NCI-H2081 treated with DMSO at 0.1 percent for 48 hours (cell line): ENCODE results near the gene RDH13.
"Not testable (repeated sequence)": the region's sequence is repeated elsewhere in the genome, so short reads cannot be mapped to it uniquely, and the experiment has no call there.

Experiments
- DNase-seq: peaks from one replicate; lab custom pipeline; 2025; lab: John Stamatoyannopoulos, UW

Gene RDH13

DNA sequence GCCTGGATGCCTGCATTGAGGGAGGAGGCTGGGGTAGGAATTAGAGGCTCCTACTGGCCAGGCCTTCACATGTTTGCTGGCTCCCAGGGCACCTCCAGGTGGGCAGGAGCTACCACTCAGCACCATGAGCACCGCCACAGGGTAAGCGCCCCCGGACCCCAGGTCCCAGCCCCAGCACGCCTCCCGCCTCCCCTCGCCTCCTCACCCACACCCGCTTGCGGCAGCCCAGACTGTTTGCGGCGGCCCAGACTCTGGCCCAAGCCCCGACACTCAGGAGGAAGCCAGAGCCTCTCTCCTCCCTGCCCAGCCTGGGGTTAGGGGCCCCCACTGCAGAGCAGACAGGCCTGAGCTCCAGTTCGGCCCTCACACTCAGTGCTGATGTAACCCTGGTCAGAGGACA is 13.4 kb upstream of the RDH13 start:
- no peak for DNase-seq

- no peak for DNase-seq
These were observed 12.5 kb upstream of the RDH13 start, which contains the start of gene EPS8L1 for GRCh38 chr19:55075371-55075998. Gene EPS8L1, plus strand, starts transcription at chr19:55075869. Its CDS starts 576 bp downstream, at chr19:55076445.

- DNase-seq = no peak
These were observed 9.0 kb upstream of the RDH13 start for GRCh38 chr19:55071913-55072312.

DNA sequence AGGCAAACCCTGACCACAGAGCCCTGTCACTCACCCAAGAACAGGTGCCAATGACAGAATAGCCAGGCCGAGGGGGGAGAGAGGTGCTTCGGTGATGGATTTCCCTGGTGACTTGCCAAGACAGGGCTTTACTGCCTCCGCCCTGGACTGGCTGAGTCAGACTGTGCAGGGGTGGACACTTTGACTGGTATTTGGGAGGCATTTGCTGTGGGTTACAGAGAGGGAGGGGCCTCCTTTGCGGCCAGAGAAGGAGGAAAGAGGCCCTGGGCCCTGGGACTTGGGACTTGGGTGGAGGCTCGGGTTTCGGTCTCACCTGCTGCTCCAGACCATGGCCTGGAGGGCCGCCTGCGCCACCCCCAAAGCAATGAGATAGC is 8.2 kb upstream of the RDH13 start:
- no peak for DNase-seq

DNA sequence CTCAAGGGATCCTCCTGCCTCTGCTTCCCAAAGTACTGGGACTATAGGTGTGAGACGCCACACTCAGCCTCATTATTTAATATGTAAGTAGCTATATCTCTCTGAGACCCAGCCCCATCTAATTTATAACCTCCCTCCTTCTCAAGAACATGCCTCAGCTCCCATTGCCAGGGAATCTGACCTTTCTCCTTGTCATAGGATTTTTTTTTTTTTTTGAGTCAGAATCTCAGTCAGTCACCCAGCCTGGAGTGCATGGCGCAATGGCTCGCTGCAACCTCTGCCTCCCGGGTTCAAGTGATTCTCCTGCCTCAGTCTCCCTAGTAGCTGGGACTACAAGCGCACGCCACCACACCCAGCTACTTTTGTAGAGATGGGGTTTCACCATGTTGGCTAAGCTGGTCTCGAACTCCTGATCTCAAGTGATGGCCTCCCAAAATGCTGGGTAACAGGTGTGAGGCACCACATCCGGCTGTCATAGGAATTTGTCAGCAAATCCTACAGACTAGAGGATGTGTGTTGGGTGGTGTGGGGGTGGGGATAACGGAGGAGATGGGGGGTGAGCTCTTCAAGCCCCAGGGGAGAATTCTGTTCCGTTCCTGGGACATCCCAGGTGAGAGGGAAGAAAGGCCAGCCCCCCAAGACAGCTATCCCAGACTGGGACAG is 7.6 kb upstream of the RDH13 start:
- no peak for DNase-seq

DNA sequence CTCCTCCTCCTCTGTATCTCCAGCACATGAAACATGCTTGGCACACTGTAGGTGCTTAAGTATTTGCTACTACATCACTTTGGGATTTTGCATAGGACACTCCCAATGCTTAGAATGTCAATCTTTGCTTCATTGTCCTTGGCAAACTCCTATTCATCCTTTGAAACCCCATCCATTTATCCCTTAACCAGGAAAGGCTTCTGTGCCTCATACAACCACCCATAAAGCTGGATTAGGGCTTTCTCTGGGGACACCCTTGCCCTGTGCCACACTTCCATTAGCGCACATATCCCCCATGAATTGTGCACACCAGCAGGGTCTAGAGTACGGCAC is 6.9 kb upstream of the RDH13 start:
- DNase-seq = no peak

- no peak for DNase-seq
These were observed 6.3 kb upstream of the RDH13 start for GRCh38 chr19:55068950-55069864.

DNA sequence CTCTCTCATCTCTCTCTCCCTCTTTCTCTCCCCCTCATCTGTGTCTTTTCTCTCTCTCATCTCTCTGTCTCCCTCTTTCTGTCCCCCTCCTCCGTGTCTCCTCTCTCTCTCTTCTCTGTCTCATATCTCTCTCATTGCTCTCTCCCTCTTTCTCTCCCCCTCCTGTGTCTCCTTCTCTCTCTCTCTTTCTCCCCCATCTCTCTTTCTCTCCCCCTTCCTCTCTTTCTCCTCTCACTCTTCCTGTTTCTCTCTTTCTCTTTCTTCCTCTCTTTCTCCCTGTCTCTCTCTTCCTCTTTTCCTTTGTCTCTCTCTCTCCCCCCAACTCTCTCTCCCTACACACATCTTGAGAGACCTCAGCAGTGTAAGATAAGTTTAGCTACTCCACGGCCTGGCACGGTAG is 4.9 kb upstream of the RDH13 start:
- DNase-seq = no peak

- no peak for DNase-seq
These were observed 3.3 kb upstream of the RDH13 start for GRCh38 chr19:55066107-55066709.

DNA sequence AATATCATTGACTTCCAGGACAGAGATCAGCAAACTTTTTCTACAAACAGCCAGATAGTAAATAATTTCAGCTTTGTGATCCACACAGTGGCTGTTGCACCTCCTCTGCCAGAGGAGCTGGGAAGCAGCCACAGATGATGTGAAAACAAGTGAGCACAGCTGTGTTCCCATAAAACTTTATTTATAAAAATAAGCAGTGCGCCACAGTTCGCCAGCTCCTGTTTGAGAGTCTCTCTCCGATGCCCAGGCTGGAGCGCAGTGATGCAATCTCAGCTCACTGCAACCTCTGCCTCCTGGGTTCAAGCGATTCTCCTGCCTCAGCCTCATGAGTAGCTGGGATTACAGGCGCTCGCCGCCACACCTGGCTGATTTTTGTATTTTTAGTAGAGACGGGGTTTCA is 2.6 kb upstream of the RDH13 start:
- not testable (repeated sequence) for DNase-seq

- no peak for DNase-seq
These were observed 520 bp upstream of the RDH13 start for GRCh38 chr19:55063492-55063843.

- DNase-seq = not testable (repeated sequence)
These were observed 2.7 kb downstream of the RDH13 start for GRCh38 chr19:55060287-55060686.

- no peak for DNase-seq
These were observed 4.0 kb downstream of the RDH13 start for GRCh38 chr19:55058781-55059610.

DNA sequence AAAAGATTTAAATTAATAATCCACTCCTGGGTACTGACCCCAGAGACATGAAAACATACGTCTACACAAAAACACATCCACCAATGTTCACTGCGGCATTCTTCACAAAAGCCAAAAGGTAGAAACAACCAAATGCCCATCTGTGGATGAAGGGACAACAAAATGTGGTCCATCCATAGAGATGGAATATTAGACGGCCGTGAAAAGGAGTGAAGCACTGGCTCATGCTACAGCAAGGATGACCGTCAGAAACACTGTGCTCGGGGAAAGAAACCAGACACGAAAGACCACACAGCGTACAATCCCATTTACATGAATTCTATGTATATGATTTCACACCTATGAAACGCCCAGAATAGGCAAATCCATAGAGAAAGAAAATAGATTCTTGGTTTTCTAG is 6.1 kb downstream of the RDH13 start:
- DNase-seq = no peak

- DNase-seq = no peak
These were observed 9.2 kb downstream of the RDH13 start for GRCh38 chr19:55053735-55054134.

GRCh38 chr19:55050749-55051532 is 12.0 kb downstream of the RDH13 start:
- DNase-seq = no peak

DNA sequence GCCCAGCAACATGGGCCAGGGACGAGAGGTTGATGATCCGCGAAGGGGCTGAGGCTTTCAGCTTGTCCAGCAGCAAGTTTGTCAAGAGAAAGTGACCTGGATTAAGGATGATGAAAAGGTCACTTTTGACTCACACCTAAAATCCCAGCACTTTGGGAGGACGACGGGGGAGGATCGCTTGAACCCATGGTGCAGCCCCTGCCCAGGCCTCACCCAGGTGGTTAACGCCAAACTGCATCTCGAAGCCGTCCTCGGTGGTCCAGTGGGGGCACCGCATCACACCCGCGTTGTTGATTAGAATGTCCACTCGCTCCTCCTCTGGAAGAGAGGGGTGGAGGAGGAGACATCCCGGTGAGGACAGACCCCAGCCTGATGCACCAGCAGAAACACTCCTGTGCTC is 14.5 kb downstream of the RDH13 start:
- DNase-seq = no peak

GRCh38 chr19:55047951-55048350 is 15.0 kb downstream of the RDH13 start:
- no peak for DNase-seq

- DNase-seq = no peak
These were observed 15.8 kb downstream of the RDH13 start for GRCh38 chr19:55046975-55047622.
